GM13977 (cell line): ENCODE measurements around the gene SLC17A2.
"Not testable (repeated sequence)": the region's sequence is repeated elsewhere in the genome, so short reads cannot be mapped to it uniquely, and the experiment has no call there.

ENCODE experiments used
- DNase-seq: peaks from one replicate; pipeline ENCODE4 v3.0.0; 2012; ENCODE audit warnings: low spot score
- in situ Hi-C: fragments of 300-500 bp; cut with MboI; formaldehyde crosslinking; loops from one replicate; pipeline ENCODE4 v1.12.0; 2022; ENCODE audit warnings: low sequenced_read_pairs, low pct_unique_long_range_greater_than_20kb, mixed read lengths, inconsistent platforms; ENCODE audit not compliant: unreplicated experiment
- TF ChIP-seq, protein P1 (sequence below): IDR thresholded peaks from 2 replicates; pipeline ENCODE4 v1.5.1; 2012; ENCODE audit warnings: mild to moderate bottlenecking, control low read depth; ENCODE audit not compliant: insufficient read depth; ENCODE audit errors: extremely low read depth, missing control alignments

Gene SLC17A2

DNA sequence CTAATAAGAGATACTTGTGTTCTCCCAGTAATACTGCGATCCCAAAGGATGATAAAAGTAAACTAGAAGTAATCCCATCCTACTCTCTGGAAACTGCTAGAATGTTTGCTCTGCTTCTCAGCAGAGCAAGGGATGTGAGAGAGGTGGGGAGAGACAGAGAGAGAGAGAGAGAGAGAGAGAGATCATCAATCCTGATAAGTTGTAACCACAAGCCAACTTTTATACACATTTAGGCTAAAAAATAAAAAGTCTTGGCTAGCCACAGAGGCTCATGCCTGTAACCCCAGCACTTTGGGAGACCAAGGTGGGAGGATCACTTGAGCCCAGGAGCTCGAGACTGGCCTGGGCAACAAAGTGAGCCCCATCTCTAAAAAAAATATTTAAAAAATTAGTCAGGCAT is 16.1 kb upstream of the SLC17A2 start:
- TF ChIP-seq, protein P1, sequence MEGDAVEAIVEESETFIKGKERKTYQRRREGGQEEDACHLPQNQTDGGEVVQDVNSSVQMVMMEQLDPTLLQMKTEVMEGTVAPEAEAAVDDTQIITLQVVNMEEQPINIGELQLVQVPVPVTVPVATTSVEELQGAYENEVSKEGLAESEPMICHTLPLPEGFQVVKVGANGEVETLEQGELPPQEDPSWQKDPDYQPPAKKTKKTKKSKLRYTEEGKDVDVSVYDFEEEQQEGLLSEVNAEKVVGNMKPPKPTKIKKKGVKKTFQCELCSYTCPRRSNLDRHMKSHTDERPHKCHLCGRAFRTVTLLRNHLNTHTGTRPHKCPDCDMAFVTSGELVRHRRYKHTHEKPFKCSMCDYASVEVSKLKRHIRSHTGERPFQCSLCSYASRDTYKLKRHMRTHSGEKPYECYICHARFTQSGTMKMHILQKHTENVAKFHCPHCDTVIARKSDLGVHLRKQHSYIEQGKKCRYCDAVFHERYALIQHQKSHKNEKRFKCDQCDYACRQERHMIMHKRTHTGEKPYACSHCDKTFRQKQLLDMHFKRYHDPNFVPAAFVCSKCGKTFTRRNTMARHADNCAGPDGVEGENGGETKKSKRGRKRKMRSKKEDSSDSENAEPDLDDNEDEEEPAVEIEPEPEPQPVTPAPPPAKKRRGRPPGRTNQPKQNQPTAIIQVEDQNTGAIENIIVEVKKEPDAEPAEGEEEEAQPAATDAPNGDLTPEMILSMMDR: no peak
- no peak for DNase-seq
- in situ Hi-C loops: no loop called here

DNA sequence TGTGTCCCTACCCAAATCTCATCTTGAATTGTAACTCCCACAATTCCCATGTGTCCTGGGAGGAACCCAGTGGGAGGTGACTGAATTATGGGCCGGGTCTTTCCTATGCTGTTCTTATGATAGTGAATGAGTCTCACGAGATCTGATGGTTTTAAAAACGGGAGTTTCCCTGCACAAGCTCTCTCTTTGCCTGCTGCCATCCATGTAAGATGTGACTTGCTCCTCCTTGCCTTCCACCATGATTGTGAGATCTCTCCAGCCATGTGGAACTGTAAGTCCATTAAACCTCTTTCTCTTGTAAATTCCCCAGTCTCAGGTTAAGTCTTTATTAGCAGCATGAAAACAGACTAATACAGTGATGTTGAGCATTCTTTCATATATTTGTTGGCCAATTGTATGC is 15.2 kb upstream of the SLC17A2 start:
- DNase-seq, in situ Hi-C loops: not testable (repeated sequence)

DNA sequence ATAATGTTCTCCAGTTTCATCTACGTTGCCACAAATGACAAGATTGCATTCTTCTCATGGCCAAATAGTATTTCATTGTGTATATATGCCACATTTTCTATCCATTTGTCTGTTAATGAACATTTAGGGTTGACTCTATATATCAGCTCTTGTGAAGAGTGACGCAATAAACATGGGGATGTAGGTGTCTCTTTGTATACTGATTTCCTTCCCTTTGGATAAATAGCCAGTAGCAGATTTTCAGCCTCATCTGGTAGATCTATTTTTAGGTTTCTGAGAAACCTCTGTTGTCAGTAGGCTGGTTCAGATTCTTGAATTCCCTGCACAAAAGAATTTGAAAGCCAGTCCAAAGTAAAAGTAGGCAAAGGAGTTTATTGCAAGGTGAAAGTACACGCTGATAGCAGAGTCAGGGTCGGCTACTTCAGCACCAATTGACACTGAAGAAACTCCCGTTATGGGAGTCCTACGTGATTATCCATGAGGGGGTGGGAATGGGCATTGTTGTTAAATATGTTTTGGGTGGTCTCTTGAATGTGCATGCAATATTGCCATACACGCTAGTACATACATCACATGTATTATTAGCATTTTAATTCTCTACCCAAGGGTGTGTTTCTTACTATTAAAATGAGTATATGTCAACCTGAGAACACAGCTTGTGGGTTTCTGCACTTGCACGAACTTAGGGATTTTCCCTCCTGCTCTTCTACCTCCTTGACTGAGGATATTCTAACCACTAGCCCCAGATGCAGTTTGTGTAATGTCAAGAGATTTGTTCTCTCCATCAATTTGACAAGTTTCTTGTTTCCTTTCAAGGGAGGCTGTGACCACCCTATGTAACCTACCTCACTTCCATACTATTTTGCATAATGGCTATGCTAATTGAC is 14.4 kb upstream of the SLC17A2 start:
- TF ChIP-seq, protein P1: no peak
- in situ Hi-C loops: no loop called here

DNA sequence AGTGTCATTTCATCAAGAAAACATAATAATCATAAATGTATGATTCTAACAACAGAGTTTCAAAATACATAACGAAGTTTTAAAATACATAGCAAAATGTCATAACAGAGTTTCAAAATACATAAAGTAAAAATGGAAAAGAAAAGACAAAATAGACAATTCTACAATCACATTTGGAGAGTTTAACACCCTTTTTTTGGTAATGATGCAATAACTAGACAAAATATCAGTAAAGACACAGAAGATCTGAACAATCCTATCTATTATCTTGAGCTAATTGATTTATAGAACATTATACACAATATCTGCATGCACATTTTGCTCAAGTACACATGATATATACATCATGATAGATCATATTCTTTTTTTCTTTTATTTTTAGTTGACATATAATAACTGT is 13.4 kb upstream of the SLC17A2 start:
- DNase-seq: no peak
- in situ Hi-C loops: no loop called here
- TF ChIP-seq, protein P1: no peak

More for the DNA sequence above, 14.4 kb upstream of the SLC17A2 start:
- peak; percentile 50 for DNase-seq

DNA sequence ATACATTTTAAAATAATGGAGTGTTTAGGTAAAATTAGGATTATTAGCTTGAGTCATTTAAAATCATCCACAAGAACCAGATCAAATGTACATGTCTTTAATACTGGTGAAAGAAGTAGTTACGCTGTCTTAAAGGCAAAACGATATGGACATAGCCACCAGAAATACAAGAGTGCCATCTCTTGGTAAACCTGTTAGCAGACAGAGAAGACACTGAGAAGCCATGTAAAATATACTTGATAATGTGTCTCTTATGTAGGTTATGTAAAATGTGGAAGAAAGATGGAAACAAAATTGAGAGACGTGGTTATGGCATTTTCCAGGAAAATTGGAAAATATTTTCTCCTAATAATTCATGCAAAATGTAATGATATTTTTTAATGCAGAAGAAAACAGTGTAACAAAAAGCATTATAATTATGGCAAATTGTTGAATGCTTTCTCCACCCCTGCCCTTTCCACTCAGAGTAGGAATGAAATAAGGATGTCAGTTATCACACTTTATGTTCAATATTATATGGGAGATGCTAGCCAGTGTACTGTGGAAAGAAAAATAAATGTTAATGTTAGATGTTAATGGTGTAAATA is 12.2 kb upstream of the SLC17A2 start:
- TF ChIP-seq, protein P1: peak; percentile 68
- DNase-seq: peak; percentile 29
- in situ Hi-C loops: no loop called here

DNA sequence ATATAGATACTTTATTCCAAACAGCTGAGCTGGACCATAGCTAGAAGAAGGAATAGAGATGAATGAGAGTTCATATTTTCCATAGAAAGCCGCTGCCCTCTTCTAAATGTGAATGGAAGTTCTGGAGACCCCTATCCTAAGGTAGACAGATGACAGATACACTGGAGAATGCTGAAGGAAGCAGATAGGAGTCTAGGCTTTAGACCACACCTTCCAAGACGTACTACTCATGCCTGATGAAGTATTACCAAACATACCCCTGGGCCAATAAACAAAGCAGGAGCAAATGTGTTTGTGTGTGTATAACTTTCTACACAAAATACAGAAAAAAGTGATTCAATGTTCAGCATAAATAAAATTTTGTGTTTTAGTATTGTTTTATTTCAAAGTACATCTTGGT is 9.1 kb upstream of the SLC17A2 start:
- in situ Hi-C loops: no loop called here
- TF ChIP-seq, protein P1: no peak
- no peak for DNase-seq

DNA sequence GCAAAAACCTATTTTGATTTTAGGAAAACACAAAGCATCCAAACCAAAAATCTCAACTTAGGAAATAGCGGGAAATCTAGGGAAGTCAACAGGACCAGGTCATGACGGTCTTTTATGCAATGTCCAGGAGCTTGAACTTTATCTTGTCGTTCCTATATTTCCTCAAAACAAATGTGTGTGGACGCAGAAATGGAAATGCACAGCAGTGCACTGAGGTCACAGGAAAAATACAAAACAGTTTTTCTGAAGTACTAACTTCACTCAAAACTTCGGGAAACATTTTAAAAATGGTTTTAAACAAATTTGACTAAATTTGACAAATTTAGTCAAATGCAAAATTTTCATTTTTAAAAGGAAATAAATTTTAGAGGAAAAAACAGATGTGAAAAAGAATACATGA is 5.5 kb upstream of the SLC17A2 start:
- no peak for DNase-seq
- TF ChIP-seq, protein P1: no peak
- in situ Hi-C loops: no loop called here
